ENCODE measurements around the gene ZNF460. TPM values are rescaled to one million over a fixed set of nuclear protein-coding genes. Genes with fewer than 3 reads are reported as not detected.

ZNF460 gene
- total and polyA plus RNA-seq, 10 of the 15 experiments (the other 5 are each of a cell fraction or from before 2014, with no cell fraction given): 0.15 to 43.0 (median 8.7) TPM

DNA sequence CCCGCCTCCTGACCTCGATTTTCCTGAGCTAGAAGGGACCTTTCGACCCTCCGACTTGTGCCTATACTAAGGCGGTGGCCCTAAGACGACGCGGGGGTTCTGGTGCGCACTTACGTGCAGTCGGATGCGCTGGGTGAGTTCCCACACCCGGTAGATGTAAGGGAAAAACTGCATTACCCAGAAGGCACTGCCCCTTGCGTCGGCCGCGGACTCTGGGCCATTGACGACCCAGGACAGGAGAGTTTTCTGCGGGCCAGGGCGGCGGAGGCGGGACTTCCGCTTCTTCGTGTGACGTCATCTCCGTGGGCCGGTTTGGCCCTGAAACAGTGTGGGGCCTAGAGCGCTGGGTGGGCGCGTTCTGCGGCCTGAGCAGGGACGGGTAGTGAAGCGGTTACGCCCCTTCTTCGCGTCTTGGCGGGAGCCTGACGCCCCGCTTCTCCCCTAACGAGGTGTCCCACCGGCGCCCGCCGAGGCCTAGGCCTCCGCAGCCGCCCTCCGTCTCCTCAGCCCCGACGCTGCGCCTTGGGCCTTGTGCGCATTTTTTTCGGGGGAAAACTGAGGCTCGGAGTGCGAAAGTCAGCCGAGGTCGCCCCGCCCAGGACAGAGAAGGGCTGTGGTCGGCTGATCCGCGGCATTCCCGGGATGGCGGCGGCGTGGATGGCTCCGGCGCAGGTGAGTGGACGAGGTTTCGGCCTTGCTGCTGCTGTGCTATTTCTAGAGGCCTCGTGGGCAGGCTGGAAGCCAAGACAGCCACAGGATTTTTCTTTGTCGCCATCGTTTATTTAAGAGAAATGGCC is at the start of gene ZNF460 (continued):
- TF ChIP-seq TARDBP (IDR thresholded peaks at IDR 0.05; ENCODE audit: borderline replicate concordance) (peak; percentile 72; the same call in 1 of the 2 replicates), HDAC6 (IDR thresholded peaks at IDR 0.05; ENCODE audit: unreplicated experiment) (no peak), MXI1 (IDR thresholded peaks at IDR 0.05; ENCODE audit: low read depth, low read length) (peak; percentile 47), NFYB (IDR thresholded peaks at IDR 0.05; ENCODE audit: insufficient read depth, low read depth, low read length) (peak; percentile 59; the same call in 1 of the 2 replicates), SPI1 (IDR thresholded peaks at IDR 0.05; ENCODE audit: borderline replicate concordance, insufficient read depth, low read depth, low read length) (peak; percentile 69; the same call in 1 of the 2 replicates), CEBPZ (IDR thresholded peaks at IDR 0.05; ENCODE audit: low read depth, low read length) (peak; percentile 31; the same call in 1 of the 2 replicates), ZBTB33 (IDR thresholded peaks at IDR 0.05) (no peak), KAT2A (conservative IDR thresholded peaks at IDR 0.05; ENCODE audit: control insufficient read depth, low read depth, low read length) (no peak), ZNF384 (IDR thresholded peaks at IDR 0.05; ENCODE audit: borderline replicate concordance, low read depth, low read length) (0 out of 2 replicates have a peak, but pooled peaks have one; percentile 30), SMARCA5 (IDR thresholded peaks at IDR 0.05) (0 out of 2 replicates have a peak, but pooled peaks have one; percentile 2), NR2C1 (IDR thresholded peaks at IDR 0.05) (peak; percentile 66), SP1 (IDR thresholded peaks at IDR 0.05; ENCODE audit: low read depth, low read length) (peak; percentile 76), TCF7 (IDR thresholded peaks at IDR 0.05; ENCODE audit: borderline replicate concordance) (no peak), CBX5 (IDR thresholded peaks at IDR 0.05; ENCODE audit: low read depth) (peak; percentile 41; the same call in 1 of the 2 replicates)
- TF ChIP-seq, protein P1, sequence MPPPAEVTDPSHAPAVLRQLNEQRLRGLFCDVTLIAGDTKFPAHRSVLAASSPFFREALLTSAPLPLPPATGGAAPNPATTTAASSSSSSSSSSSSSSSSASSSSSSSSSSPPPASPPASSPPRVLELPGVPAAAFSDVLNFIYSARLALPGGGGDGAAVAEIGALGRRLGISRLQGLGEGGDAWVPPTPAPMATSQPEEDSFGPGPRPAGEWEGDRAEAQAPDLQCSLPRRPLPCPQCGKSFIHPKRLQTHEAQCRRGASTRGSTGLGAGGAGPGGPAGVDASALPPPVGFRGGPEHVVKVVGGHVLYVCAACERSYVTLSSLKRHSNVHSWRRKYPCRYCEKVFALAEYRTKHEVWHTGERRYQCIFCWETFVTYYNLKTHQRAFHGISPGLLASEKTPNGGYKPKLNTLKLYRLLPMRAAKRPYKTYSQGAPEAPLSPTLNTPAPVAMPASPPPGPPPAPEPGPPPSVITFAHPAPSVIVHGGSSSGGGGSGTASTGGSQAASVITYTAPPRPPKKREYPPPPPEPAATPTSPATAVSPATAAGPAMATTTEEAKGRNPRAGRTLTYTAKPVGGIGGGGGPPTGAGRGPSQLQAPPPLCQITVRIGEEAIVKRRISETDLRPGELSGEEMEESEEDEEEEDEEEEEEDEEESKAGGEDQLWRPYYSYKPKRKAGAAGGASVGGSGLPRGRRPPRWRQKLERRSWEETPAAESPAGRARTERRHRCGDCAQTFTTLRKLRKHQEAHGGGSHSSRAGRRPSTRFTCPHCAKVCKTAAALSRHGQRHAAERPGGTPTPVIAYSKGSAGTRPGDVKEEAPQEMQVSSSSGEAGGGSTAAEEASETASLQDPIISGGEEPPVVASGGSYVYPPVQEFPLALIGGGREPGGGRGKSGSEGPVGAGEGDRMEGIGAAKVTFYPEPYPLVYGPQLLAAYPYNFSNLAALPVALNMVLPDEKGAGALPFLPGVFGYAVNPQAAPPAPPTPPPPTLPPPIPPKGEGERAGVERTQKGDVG (CRISPR knock-in tag; IDR thresholded peaks at IDR 0.05): peak; percentile 50; the same call in 1 of the 2 replicates
- TF ChIP-seq, protein P2, sequence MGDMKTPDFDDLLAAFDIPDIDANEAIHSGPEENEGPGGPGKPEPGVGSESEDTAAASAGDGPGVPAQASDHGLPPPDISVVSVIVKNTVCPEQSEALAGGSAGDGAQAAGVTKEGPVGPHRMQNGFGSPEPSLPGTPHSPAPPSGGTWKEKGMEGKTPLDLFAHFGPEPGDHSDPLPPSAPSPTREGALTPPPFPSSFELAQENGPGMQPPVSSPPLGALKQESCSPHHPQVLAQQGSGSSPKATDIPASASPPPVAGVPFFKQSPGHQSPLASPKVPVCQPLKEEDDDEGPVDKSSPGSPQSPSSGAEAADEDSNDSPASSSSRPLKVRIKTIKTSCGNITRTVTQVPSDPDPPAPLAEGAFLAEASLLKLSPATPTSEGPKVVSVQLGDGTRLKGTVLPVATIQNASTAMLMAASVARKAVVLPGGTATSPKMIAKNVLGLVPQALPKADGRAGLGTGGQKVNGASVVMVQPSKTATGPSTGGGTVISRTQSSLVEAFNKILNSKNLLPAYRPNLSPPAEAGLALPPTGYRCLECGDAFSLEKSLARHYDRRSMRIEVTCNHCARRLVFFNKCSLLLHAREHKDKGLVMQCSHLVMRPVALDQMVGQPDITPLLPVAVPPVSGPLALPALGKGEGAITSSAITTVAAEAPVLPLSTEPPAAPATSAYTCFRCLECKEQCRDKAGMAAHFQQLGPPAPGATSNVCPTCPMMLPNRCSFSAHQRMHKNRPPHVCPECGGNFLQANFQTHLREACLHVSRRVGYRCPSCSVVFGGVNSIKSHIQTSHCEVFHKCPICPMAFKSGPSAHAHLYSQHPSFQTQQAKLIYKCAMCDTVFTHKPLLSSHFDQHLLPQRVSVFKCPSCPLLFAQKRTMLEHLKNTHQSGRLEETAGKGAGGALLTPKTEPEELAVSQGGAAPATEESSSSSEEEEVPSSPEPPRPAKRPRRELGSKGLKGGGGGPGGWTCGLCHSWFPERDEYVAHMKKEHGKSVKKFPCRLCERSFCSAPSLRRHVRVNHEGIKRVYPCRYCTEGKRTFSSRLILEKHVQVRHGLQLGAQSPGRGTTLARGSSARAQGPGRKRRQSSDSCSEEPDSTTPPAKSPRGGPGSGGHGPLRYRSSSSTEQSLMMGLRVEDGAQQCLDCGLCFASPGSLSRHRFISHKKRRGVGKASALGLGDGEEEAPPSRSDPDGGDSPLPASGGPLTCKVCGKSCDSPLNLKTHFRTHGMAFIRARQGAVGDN (IDR thresholded peaks at IDR 0.05): peak; percentile 34; the same call in 1 of the 2 replicates
